ENCODE measurements around the gene RTN1. TPM values are rescaled to one million over a fixed set of nuclear protein-coding genes. Genes with fewer than 3 reads are reported as not detected.

Gene RTN1, protein sequence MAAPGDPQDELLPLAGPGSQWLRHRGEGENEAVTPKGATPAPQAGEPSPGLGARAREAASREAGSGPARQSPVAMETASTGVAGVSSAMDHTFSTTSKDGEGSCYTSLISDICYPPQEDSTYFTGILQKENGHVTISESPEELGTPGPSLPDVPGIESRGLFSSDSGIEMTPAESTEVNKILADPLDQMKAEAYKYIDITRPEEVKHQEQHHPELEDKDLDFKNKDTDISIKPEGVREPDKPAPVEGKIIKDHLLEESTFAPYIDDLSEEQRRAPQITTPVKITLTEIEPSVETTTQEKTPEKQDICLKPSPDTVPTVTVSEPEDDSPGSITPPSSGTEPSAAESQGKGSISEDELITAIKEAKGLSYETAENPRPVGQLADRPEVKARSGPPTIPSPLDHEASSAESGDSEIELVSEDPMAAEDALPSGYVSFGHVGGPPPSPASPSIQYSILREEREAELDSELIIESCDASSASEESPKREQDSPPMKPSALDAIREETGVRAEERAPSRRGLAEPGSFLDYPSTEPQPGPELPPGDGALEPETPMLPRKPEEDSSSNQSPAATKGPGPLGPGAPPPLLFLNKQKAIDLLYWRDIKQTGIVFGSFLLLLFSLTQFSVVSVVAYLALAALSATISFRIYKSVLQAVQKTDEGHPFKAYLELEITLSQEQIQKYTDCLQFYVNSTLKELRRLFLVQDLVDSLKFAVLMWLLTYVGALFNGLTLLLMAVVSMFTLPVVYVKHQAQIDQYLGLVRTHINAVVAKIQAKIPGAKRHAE
- total RNA-seq: 5.1 TPM
- 4.5 TPM for polyA plus RNA-seq (ENCODE audit: insufficient read depth, low read depth, low replicate concordance)
- long read RNA-seq, donor 1, partial matches to known transcripts: 0 of 1 reads
- long read RNA-seq, donor 1, other reads (novel, unspliced or antisense): 0 of 1 reads
- long read RNA-seq, donor 2: 0 reads
- long read RNA-seq, donor 3, partial matches to known transcripts: 0 of 3 reads
- long read RNA-seq, donor 3, other reads (novel, unspliced or antisense): 0 of 3 reads
- long read RNA-seq, donor 4: 0 reads
- long read RNA-seq, donor 5: 0 reads
- long read RNA-seq, donor 6, partial matches to known transcripts: 0 of 1 reads
- long read RNA-seq, donor 6, other reads (novel, unspliced or antisense): 0 of 1 reads
- long read RNA-seq, donor 7, transcript RTN1-201 (9 exons, 3,435 nt): major isoform, 5 of 5 reads
- long read RNA-seq, donor 7, partial matches to known transcripts: 0 of 5 reads
- long read RNA-seq, donor 7, other reads (novel, unspliced or antisense): 0 of 5 reads
- long read RNA-seq, donor 8: 0 reads
- long read RNA-seq, donor 9: 0 reads
- long read RNA-seq, donor 10: 0 reads

DNA sequence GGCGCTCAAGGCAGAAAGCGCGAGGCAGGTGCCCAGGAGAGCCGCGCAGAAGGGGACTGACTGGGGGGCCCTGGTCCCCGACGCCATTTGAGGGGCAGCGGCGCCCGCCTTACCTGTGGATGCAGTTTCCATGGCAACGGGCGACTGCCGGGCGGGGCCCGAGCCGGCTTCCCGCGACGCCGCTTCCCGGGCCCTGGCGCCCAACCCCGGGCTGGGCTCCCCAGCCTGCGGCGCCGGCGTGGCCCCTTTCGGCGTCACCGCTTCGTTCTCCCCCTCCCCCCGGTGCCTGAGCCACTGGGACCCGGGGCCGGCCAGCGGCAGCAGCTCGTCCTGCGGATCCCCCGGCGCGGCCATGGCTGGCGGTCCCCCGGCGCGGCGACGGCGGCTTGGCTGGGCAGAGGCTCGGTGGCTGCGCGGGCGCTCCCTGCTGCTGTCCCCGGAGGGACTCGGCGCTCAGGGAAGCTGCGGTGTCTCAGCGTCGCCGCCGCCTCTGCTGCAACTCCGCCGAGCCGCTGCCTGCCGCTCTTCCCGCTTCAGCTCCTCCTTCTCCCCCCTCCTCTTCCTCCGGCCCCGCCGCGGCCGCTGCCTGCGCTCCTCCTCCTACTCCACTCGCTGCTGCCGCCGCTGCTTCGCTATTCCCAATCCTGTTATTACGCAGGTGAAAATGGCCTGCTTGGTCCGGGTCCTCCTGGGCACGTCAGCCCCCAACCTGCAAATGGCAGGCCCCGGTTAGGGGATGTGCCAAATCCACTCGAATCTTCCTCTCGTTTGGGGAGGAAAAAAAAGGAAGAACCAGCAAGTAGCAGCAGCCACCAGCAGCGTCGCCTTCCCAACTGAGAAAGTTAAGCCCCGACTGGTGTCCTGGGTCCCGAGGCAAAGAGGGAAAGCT lies at the start of gene RTN1:
TSS of gene RTN1 (minus strand) at position 500 of the 889 bp plus-strand sequence. CDS start at position 354, 146 bp downstream.
- H3K36me3 ChIP-seq (ENCODE audit: control insufficient read depth in 2 of 3, insufficient read depth in 3 of 3, low read length in 3 of 3): no peaks in the 10 kb centered on the region
- H3K4me1 ChIP-seq (ENCODE audit: control insufficient read depth in 2 of 3, insufficient read depth in 2 of 3, low read depth in 1 of 3, low read length in 3 of 3): peaks cover 0 to 4% (median 0%) of the 10 kb centered on the region in 3 donors
- H3K27ac ChIP-seq (ENCODE audit: low read depth in 2 of 2, low read length in 2 of 2): no peak within 1 kb of the TSS
- peak within 1 kb of the TSS in 1 of 3 donors; percentile 26 for H3K9ac ChIP-seq (ENCODE audit: low read length in 3 of 3)
- DNase-seq (peak; percentile 69 to 88 (median 83)), FAIRE-seq (no peak)
- peak within 1 kb of the TSS in 2 of 3 donors; percentile 49 to 66 for H3K4me3 ChIP-seq (ENCODE audit: low read length in 3 of 3)
- intact Hi-C loops (cut with DNase I): no loop called here
- TF ChIP-seq, protein P1, sequence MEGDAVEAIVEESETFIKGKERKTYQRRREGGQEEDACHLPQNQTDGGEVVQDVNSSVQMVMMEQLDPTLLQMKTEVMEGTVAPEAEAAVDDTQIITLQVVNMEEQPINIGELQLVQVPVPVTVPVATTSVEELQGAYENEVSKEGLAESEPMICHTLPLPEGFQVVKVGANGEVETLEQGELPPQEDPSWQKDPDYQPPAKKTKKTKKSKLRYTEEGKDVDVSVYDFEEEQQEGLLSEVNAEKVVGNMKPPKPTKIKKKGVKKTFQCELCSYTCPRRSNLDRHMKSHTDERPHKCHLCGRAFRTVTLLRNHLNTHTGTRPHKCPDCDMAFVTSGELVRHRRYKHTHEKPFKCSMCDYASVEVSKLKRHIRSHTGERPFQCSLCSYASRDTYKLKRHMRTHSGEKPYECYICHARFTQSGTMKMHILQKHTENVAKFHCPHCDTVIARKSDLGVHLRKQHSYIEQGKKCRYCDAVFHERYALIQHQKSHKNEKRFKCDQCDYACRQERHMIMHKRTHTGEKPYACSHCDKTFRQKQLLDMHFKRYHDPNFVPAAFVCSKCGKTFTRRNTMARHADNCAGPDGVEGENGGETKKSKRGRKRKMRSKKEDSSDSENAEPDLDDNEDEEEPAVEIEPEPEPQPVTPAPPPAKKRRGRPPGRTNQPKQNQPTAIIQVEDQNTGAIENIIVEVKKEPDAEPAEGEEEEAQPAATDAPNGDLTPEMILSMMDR (IDR thresholded peaks at IDR 0.05; ENCODE audit: borderline replicate concordance, extremely low read depth, insufficient read depth): no peak
- H3K27me3 ChIP-seq (ENCODE audit: control insufficient read depth, insufficient read depth, low read length): no peaks in the 10 kb centered on the region
- no peaks in the 10 kb centered on the region for H3K9me3 ChIP-seq (ENCODE audit: control insufficient read depth in 2 of 3, insufficient read depth in 1 of 3, low read length in 3 of 3)

DNA sequence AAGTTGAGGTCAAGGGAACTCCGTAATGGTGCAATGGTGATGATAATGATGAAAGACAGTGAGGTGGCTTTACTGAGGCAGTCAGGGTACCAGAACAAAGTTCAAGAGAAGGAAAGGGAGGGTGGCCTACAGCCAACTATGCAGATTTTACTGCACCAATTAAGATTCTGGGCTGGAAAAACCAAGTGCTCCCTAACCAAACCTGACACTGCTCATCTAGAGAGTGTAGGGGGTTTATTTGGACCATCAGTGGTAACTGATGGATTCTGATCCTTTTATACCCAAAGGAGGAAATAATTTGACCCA lies 49.8 kb upstream of the RTN1 start:
- FAIRE-seq: no peak

More for the DNA sequence above, 49.8 kb upstream of the RTN1 start:
- H3K27ac ChIP-seq (ENCODE audit: low read depth in 2 of 2, low read length in 2 of 2): no peak overlapping the region
- no peak overlapping the region for H3K9ac ChIP-seq (ENCODE audit: low read length in 3 of 3)
- intact Hi-C loops (cut with DNase I): no loop called here
- H3K4me1 ChIP-seq (ENCODE audit: control insufficient read depth in 2 of 3, insufficient read depth in 2 of 3, low read depth in 1 of 3, low read length in 3 of 3): no peaks in the 10 kb centered on the region
- peak overlapping the region in 2 of 3 donors; percentile 45 to 46 for H3K4me3 ChIP-seq (ENCODE audit: low read length in 3 of 3)
- DNase-seq: no peak
- TF ChIP-seq, protein P1 (IDR thresholded peaks at IDR 0.05; ENCODE audit: borderline replicate concordance, extremely low read depth, insufficient read depth): no peak
- no peaks in the 10 kb centered on the region for H3K9me3 ChIP-seq (ENCODE audit: control insufficient read depth in 2 of 3, insufficient read depth in 1 of 3, low read length in 3 of 3)
- H3K27me3 ChIP-seq (ENCODE audit: control insufficient read depth, insufficient read depth, low read length): no peaks in the 10 kb centered on the region
- no peaks in the 10 kb centered on the region for H3K36me3 ChIP-seq (ENCODE audit: control insufficient read depth in 2 of 3, insufficient read depth in 3 of 3, low read length in 3 of 3)

All from kidney (tissue), 22 donors.